DND-41 (cell line): ENCODE data around the gene OR2H2.

ENCODE experiments used
- EZH2 ChIP-seq: IDR thresholded peaks from 3 replicates; pipeline ENCODE4 v1.6.1; 2012; ENCODE audit warnings: borderline replicate concordance, low read depth, mild to moderate bottlenecking, moderate library complexity, low read length, inconsistent platforms; ENCODE audit not compliant: severe bottlenecking
- TF ChIP-seq, protein P1 (sequence below): IDR thresholded peaks from 2 replicates; pipeline ENCODE4 v1.5.1; 2012; ENCODE audit warnings: borderline replicate concordance, low read length, moderate library complexity, mild to moderate bottlenecking; ENCODE audit not compliant: poor library complexity, severe bottlenecking; ENCODE audit errors: extremely low read depth

DNA sequence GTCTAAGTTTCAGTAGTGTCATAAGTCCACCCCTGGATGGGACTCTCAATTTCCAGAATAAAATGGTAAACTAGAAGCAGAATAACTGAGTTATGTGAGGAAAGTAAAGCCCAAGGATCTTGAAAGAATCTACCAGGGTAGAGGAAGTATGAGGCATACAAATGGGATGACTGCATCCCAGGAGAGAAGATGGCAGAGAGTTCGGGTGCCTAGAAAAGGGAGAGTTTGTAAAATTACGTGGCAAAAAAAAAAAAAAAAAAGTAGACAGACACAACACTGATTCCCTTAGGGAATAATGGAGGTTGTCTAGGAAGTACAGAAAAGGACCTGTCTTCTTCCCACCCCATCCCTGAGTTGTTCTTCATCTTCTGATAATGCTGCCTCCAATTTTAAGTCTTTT is 44.6 kb downstream of the OR2H2 start:
- TF ChIP-seq, protein P1, sequence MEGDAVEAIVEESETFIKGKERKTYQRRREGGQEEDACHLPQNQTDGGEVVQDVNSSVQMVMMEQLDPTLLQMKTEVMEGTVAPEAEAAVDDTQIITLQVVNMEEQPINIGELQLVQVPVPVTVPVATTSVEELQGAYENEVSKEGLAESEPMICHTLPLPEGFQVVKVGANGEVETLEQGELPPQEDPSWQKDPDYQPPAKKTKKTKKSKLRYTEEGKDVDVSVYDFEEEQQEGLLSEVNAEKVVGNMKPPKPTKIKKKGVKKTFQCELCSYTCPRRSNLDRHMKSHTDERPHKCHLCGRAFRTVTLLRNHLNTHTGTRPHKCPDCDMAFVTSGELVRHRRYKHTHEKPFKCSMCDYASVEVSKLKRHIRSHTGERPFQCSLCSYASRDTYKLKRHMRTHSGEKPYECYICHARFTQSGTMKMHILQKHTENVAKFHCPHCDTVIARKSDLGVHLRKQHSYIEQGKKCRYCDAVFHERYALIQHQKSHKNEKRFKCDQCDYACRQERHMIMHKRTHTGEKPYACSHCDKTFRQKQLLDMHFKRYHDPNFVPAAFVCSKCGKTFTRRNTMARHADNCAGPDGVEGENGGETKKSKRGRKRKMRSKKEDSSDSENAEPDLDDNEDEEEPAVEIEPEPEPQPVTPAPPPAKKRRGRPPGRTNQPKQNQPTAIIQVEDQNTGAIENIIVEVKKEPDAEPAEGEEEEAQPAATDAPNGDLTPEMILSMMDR, result no peak
- no peak for TF ChIP-seq EZH2
